Measurements from ENCODE around the gene GPD2.
"Not testable (repeated sequence)": the region's sequence is repeated elsewhere in the genome, so short reads cannot be mapped to it uniquely, and the experiment has no call there.

GPD2 gene

GRCh38 chr2:156495998-156496397, 59.8 kb downstream of the GPD2 start:
- not testable (repeated sequence) for H3K27me3 ChIP-seq (ENCODE audit: control insufficient read depth in 1 of 2, insufficient read depth in 1 of 2, low read length in 2 of 2); H2BK120ac ChIP-seq (ENCODE audit: low read depth, low read length); H3K14ac ChIP-seq (ENCODE audit: low read length in 2 of 2); H3K9ac ChIP-seq (ENCODE audit: low read length); H3K79me1 ChIP-seq (replicated peaks; ENCODE audit: low read length, poor library complexity, severe bottlenecking); H2AK5ac ChIP-seq (ENCODE audit: low read length, severe bottlenecking); H3K4me1 ChIP-seq (ENCODE audit: control insufficient read depth, insufficient read depth, low read depth, low read length); H3K36me3 ChIP-seq (ENCODE audit: control insufficient read depth in 1 of 2, insufficient read depth in 2 of 2, low read depth in 1 of 2, low read length in 2 of 2); H4K8ac ChIP-seq (ENCODE audit: low read length); H2BK15ac ChIP-seq (ENCODE audit: low read depth, poor library complexity, severe bottlenecking); H2AFZ ChIP-seq (ENCODE audit: low read depth, low read length); H3K23ac ChIP-seq (ENCODE audit: low read length in 2 of 2); H4K91ac ChIP-seq (ENCODE audit: low read length); H3K18ac ChIP-seq (ENCODE audit: low read depth in 1 of 2, low read length in 2 of 2); H3K4ac ChIP-seq (ENCODE audit: low read depth in 1 of 2, low read length in 2 of 2); H3K9me3 ChIP-seq (ENCODE audit: control insufficient read depth, low read length); H2BK12ac ChIP-seq (ENCODE audit: low read length in 2 of 2); H3K27ac ChIP-seq (ENCODE audit: low read length, poor library complexity, severe bottlenecking); H3K4me2 ChIP-seq (ENCODE audit: low read length, poor library complexity, severe bottlenecking); H2BK5ac ChIP-seq (ENCODE audit: low read depth, low read length, poor library complexity, severe bottlenecking); H3K4me3 ChIP-seq (ENCODE audit: insufficient read depth in 1 of 2, low read depth in 1 of 2, low read length in 2 of 2); DNase-seq
- WGBS, result 80% methylated on average over 1 of the region's 1 CpG

- H4K8ac ChIP-seq (ENCODE audit: low read length), result no peak overlapping the region
- no peak overlapping the region for H3K18ac ChIP-seq (ENCODE audit: low read depth in 1 of 2, low read length in 2 of 2)
- no peak overlapping the region for H3K4ac ChIP-seq (ENCODE audit: low read depth in 1 of 2, low read length in 2 of 2)
- H2AFZ ChIP-seq (ENCODE audit: low read depth, low read length), result no peak overlapping the region
- H3K23ac ChIP-seq (ENCODE audit: low read length in 2 of 2), result no peak overlapping the region
- H4K91ac ChIP-seq (ENCODE audit: low read length), result no peak overlapping the region
- H3K9ac ChIP-seq (ENCODE audit: low read length), result no peak overlapping the region
- H2BK120ac ChIP-seq (ENCODE audit: low read depth, low read length), result no peak overlapping the region
- no peak overlapping the region for H3K4me3 ChIP-seq (ENCODE audit: insufficient read depth in 1 of 2, low read depth in 1 of 2, low read length in 2 of 2)
- H3K27me3 ChIP-seq (ENCODE audit: control insufficient read depth in 1 of 2, insufficient read depth in 1 of 2, low read length in 2 of 2), result no peaks in the 10 kb centered on the region
- no peak overlapping the region for H2AK5ac ChIP-seq (ENCODE audit: low read length, severe bottlenecking)
- H3K4me1 ChIP-seq (ENCODE audit: control insufficient read depth, insufficient read depth, low read depth, low read length), result no peaks in the 10 kb centered on the region
- H2BK5ac ChIP-seq (ENCODE audit: low read depth, low read length, poor library complexity, severe bottlenecking), result no peak overlapping the region
- H3K4me2 ChIP-seq (ENCODE audit: low read length, poor library complexity, severe bottlenecking), result no peak overlapping the region
- peaks cover 0 to 6% of the 10 kb centered on the region in 2 experiments for H3K36me3 ChIP-seq (ENCODE audit: control insufficient read depth in 1 of 2, insufficient read depth in 2 of 2, low read depth in 1 of 2, low read length in 2 of 2)
- no peak overlapping the region for H3K14ac ChIP-seq (ENCODE audit: low read length in 2 of 2)
- DNase-seq, result no peak
- peaks cover 5% of the 10 kb centered on the region for H3K79me1 ChIP-seq (replicated peaks; ENCODE audit: low read length, poor library complexity, severe bottlenecking)
- H2BK12ac ChIP-seq (ENCODE audit: low read length in 2 of 2), result no peak overlapping the region
- H2BK15ac ChIP-seq (ENCODE audit: low read depth, poor library complexity, severe bottlenecking), result no peak overlapping the region
- no peaks in the 10 kb centered on the region for H3K9me3 ChIP-seq (ENCODE audit: control insufficient read depth, low read length)
- H3K27ac ChIP-seq (ENCODE audit: low read length, poor library complexity, severe bottlenecking), result no peak overlapping the region
These were observed 69.5 kb downstream of the GPD2 start for GRCh38 chr2:156505696-156506095.

- H3K36me3 ChIP-seq (ENCODE audit: control insufficient read depth in 1 of 2, insufficient read depth in 2 of 2, low read depth in 1 of 2, low read length in 2 of 2), result peaks cover 0 to 44% of the 10 kb centered on the region in 2 experiments
- H3K4me1 ChIP-seq (ENCODE audit: control insufficient read depth, insufficient read depth, low read depth, low read length), result no peaks in the 10 kb centered on the region
- no peak overlapping the region for H2BK12ac ChIP-seq (ENCODE audit: low read length in 2 of 2)
- H3K23ac ChIP-seq (ENCODE audit: low read length in 2 of 2), result no peak overlapping the region
- H3K14ac ChIP-seq (ENCODE audit: low read length in 2 of 2), result no peak overlapping the region
- no peaks in the 10 kb centered on the region for H3K9me3 ChIP-seq (ENCODE audit: control insufficient read depth, low read length)
- no peak overlapping the region for H2BK5ac ChIP-seq (ENCODE audit: low read depth, low read length, poor library complexity, severe bottlenecking)
- H2AFZ ChIP-seq (ENCODE audit: low read depth, low read length), result no peak overlapping the region
- no peak overlapping the region for H3K4me3 ChIP-seq (ENCODE audit: insufficient read depth in 1 of 2, low read depth in 1 of 2, low read length in 2 of 2)
- H3K9ac ChIP-seq (ENCODE audit: low read length), result no peak overlapping the region
- no CpG with 5 or more reads among the region's 1 CpG for WGBS
- H2AK5ac ChIP-seq (ENCODE audit: low read length, severe bottlenecking), result no peak overlapping the region
- H4K8ac ChIP-seq (ENCODE audit: low read length), result no peak overlapping the region
- H3K27ac ChIP-seq (ENCODE audit: low read length, poor library complexity, severe bottlenecking), result no peak overlapping the region
- H3K4me2 ChIP-seq (ENCODE audit: low read length, poor library complexity, severe bottlenecking), result no peak overlapping the region
- DNase-seq, result no peak
- H4K91ac ChIP-seq (ENCODE audit: low read length), result no peak overlapping the region
- H2BK15ac ChIP-seq (ENCODE audit: low read depth, poor library complexity, severe bottlenecking), result no peak overlapping the region
- no peak overlapping the region for H3K4ac ChIP-seq (ENCODE audit: low read depth in 1 of 2, low read length in 2 of 2)
- H3K27me3 ChIP-seq (ENCODE audit: control insufficient read depth in 1 of 2, insufficient read depth in 1 of 2, low read length in 2 of 2), result no peaks in the 10 kb centered on the region
- H3K18ac ChIP-seq (ENCODE audit: low read depth in 1 of 2, low read length in 2 of 2), result no peak overlapping the region
- H3K79me1 ChIP-seq (replicated peaks; ENCODE audit: low read length, poor library complexity, severe bottlenecking), result peaks cover 2% of the 10 kb centered on the region
- no peak overlapping the region for H2BK120ac ChIP-seq (ENCODE audit: low read depth, low read length)
These were observed 74.9 kb downstream of the GPD2 start for GRCh38 chr2:156511122-156511521.

- no peak overlapping the region for H3K4ac ChIP-seq (ENCODE audit: low read depth in 1 of 2, low read length in 2 of 2)
- no peak overlapping the region for H3K18ac ChIP-seq (ENCODE audit: low read depth in 1 of 2, low read length in 2 of 2)
- H2AK5ac ChIP-seq (ENCODE audit: low read length, severe bottlenecking), result no peak overlapping the region
- no peaks in the 10 kb centered on the region for H3K27me3 ChIP-seq (ENCODE audit: control insufficient read depth in 1 of 2, insufficient read depth in 1 of 2, low read length in 2 of 2)
- no peak overlapping the region for H2BK5ac ChIP-seq (ENCODE audit: low read depth, low read length, poor library complexity, severe bottlenecking)
- no peak overlapping the region for H4K8ac ChIP-seq (ENCODE audit: low read length)
- no peak overlapping the region for H3K4me3 ChIP-seq (ENCODE audit: insufficient read depth in 1 of 2, low read depth in 1 of 2, low read length in 2 of 2)
- no peak overlapping the region for H2BK12ac ChIP-seq (ENCODE audit: low read length in 2 of 2)
- no peak overlapping the region for H3K14ac ChIP-seq (ENCODE audit: low read length in 2 of 2)
- H2BK15ac ChIP-seq (ENCODE audit: low read depth, poor library complexity, severe bottlenecking), result no peak overlapping the region
- H3K23ac ChIP-seq (ENCODE audit: low read length in 2 of 2), result no peak overlapping the region
- H2AFZ ChIP-seq (ENCODE audit: low read depth, low read length), result no peak overlapping the region
- no peak overlapping the region for H3K9ac ChIP-seq (ENCODE audit: low read length)
- no peak overlapping the region for H3K4me2 ChIP-seq (ENCODE audit: low read length, poor library complexity, severe bottlenecking)
- no peak overlapping the region for H2BK120ac ChIP-seq (ENCODE audit: low read depth, low read length)
- H3K9me3 ChIP-seq (ENCODE audit: control insufficient read depth, low read length), result no peaks in the 10 kb centered on the region
- H3K36me3 ChIP-seq (ENCODE audit: control insufficient read depth in 1 of 2, insufficient read depth in 2 of 2, low read depth in 1 of 2, low read length in 2 of 2), result peaks cover 0 to 48% of the 10 kb centered on the region in 2 experiments
- H3K79me1 ChIP-seq (replicated peaks; ENCODE audit: low read length, poor library complexity, severe bottlenecking), result peaks cover 2% of the 10 kb centered on the region
- no peak for DNase-seq
- H3K27ac ChIP-seq (ENCODE audit: low read length, poor library complexity, severe bottlenecking), result no peak overlapping the region
- no peak overlapping the region for H4K91ac ChIP-seq (ENCODE audit: low read length)
- no peaks in the 10 kb centered on the region for H3K4me1 ChIP-seq (ENCODE audit: control insufficient read depth, insufficient read depth, low read depth, low read length)
These were observed 75.6 kb downstream of the GPD2 start for GRCh38 chr2:156511803-156512202.

All from mesenchymal stem cell (in vitro differentiated cells and primary cell).